ENCODE results near the gene CDK19. TPM values are rescaled to one million over a fixed set of nuclear protein-coding genes. Genes with fewer than 3 reads are reported as not detected.

The CDK19 gene
- total and polyA plus RNA-seq, 9 of the 15 experiments (the other 6 are each of a cell fraction or from before 2014, with no cell fraction given) = 3.8 to 15.2 (median 7.4) TPM

DNA sequence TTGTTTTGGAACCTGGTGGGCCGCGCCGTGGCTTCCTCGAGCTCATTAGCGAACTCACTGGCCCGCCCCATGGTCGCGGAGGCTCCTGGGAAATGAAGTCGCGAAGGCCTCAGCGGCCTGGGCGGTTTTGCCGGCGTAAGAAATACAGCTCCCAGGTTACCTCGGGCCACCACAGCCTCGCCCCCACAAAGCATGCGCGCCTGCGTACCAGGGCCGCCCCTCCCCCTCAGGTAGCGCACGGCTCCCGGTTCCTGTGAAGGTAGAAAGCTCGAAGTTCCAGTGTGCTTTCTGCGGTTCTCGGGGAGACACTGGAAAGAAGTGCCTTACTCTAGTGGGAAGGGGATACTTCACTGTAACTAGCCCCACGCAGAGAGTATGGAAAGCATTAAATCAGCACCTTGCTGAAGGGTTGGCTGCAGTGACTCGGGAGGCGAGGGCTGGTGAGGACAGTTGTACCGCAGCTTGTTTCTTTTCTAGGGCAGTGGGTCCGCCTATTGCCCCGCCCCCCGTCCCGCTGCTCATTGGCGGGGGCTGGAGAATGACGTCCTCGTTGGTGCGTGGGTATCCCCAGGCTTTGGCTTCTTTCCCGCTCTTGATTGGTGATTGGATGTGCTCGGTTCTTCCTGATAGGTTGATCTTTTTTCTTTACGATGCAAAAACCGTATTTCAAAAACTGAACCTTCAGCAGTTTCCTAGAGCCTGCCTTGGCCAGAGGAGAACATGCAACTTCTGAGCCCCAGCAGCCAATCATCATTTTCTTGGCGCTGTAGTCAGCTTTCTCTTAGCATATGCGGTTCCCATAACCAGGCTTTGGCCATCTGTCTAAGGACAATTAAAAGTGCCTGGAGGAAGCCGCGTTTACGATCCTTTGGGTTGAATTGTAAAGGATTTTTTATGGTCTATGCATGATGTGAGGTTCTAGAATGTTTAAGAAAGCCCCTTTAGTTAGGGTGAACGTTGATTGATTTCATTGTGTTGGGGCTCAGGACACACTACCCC lies at the start of gene CDK19 (continued):
- no peak for TF ChIP-seq SNAPC5 (CRISPR knock-in tag; IDR thresholded peaks at IDR 0.05)
- peak; percentile 87 for TF ChIP-seq HDAC2 (IDR thresholded peaks at IDR 0.05)
- TF ChIP-seq, protein P1, sequence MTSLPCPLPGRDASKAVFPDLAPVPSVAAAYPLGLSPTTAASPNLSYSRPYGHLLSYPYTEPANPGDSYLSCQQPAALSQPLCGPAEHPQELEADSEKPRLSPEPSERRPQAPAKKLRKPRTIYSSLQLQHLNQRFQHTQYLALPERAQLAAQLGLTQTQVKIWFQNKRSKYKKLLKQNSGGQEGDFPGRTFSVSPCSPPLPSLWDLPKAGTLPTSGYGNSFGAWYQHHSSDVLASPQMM (CRISPR knock-in tag; IDR thresholded peaks at IDR 0.05) = no peak
- TF ChIP-seq, protein P2, sequence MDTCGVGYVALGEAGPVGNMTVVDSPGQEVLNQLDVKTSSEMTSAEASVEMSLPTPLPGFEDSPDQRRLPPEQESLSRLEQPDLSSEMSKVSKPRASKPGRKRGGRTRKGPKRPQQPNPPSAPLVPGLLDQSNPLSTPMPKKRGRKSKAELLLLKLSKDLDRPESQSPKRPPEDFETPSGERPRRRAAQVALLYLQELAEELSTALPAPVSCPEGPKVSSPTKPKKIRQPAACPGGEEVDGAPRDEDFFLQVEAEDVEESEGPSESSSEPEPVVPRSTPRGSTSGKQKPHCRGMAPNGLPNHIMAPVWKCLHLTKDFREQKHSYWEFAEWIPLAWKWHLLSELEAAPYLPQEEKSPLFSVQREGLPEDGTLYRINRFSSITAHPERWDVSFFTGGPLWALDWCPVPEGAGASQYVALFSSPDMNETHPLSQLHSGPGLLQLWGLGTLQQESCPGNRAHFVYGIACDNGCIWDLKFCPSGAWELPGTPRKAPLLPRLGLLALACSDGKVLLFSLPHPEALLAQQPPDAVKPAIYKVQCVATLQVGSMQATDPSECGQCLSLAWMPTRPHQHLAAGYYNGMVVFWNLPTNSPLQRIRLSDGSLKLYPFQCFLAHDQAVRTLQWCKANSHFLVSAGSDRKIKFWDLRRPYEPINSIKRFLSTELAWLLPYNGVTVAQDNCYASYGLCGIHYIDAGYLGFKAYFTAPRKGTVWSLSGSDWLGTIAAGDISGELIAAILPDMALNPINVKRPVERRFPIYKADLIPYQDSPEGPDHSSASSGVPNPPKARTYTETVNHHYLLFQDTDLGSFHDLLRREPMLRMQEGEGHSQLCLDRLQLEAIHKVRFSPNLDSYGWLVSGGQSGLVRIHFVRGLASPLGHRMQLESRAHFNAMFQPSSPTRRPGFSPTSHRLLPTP (IDR thresholded peaks at IDR 0.05; ENCODE audit: borderline replicate concordance, extremely low read depth, insufficient read length) = no peak
- no peak for TF ChIP-seq SPI1 (IDR thresholded peaks at IDR 0.05; ENCODE audit: borderline replicate concordance, low read depth, low read length)
- TF ChIP-seq EP300 (IDR thresholded peaks at IDR 0.05; ENCODE audit: low read length) = no peak
- no peak for TF ChIP-seq SLC30A9 (CRISPR knock-in tag; IDR thresholded peaks at IDR 0.05)
- TF ChIP-seq, protein P3, sequence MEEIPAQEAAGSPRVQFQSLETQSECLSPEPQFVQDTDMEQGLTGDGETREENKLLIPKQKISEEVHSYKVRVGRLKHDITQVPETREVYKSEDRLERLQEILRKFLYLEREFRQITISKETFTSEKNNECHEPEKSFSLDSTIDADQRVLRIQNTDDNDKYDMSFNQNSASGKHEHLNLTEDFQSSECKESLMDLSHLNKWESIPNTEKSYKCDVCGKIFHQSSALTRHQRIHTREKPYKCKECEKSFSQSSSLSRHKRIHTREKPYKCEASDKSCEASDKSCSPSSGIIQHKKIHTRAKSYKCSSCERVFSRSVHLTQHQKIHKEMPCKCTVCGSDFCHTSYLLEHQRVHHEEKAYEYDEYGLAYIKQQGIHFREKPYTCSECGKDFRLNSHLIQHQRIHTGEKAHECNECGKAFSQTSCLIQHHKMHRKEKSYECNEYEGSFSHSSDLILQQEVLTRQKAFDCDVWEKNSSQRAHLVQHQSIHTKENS (CRISPR knock-in tag; IDR thresholded peaks at IDR 0.05) = no peak
- TF ChIP-seq KLF13 (tag; IDR thresholded peaks at IDR 0.05; ENCODE audit: borderline replicate concordance, low read depth) = 0 out of 2 replicates have a peak, but pooled peaks have one; percentile 57
- no peak for TF ChIP-seq MTA2 (IDR thresholded peaks at IDR 0.05; ENCODE audit: low read depth)
- no peak; the same call in 1 of the 2 replicates for TF ChIP-seq GMEB1 (CRISPR knock-in tag; IDR thresholded peaks at IDR 0.05)
- no peak for TF ChIP-seq PRPF4 (IDR thresholded peaks at IDR 0.05; ENCODE audit: insufficient read depth, low read depth, low read length, poor library complexity, severe bottlenecking)
- peak; percentile 89 for TF ChIP-seq PHF8 (IDR thresholded peaks at IDR 0.05; ENCODE audit: borderline replicate concordance, low read length)
- no peak for TF ChIP-seq CEBPB (tag; IDR thresholded peaks at IDR 0.05)
- TF ChIP-seq CXXC5 (CRISPR knock-in tag; IDR thresholded peaks at IDR 0.05) = no peak; the same call in 1 of the 2 replicates
- peak; percentile 90 for TF ChIP-seq CHCHD3 (CRISPR knock-in tag; IDR thresholded peaks at IDR 0.05)
- peak; percentile 80 for TF ChIP-seq MAX (CRISPR knock-in tag; IDR thresholded peaks at IDR 0.05)
- TF ChIP-seq GATAD2B (IDR thresholded peaks at IDR 0.05; ENCODE audit: borderline replicate concordance) = no peak

All from K562 (cell line).